Hippocampal formation (tissue), 2 donors: ENCODE measurements around the gene PHLDA3.
"Not testable (repeated sequence)": the region's sequence is repeated elsewhere in the genome, so short reads cannot be mapped to it uniquely, and the experiment has no call there.

Experiments used
- DNase-seq, 2 donors: peaks; one replicate each; lab custom pipeline; 2025; lab: John Stamatoyannopoulos, UW

The PHLDA3 gene

DNA sequence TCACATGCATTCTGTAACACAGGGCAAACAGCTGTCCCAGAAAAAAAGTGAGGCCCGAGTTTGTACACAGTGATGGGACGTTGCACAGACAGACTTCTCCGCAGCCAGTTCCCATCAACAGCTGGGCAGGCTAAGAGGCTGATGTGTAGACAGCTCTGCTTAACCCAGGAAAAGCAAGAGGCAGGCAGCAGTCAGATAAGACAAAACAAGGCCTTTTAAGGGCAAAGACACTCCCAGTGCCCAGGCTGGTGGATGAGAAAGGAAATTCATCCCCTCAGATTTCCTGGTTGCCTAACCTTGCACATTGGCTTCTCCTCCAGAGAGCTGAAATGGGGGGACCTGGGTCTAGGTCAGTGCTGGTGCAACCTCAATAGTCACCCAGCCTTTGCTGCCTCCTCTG is 17.2 kb upstream of the PHLDA3 start:
- DNase-seq: no peak

DNA sequence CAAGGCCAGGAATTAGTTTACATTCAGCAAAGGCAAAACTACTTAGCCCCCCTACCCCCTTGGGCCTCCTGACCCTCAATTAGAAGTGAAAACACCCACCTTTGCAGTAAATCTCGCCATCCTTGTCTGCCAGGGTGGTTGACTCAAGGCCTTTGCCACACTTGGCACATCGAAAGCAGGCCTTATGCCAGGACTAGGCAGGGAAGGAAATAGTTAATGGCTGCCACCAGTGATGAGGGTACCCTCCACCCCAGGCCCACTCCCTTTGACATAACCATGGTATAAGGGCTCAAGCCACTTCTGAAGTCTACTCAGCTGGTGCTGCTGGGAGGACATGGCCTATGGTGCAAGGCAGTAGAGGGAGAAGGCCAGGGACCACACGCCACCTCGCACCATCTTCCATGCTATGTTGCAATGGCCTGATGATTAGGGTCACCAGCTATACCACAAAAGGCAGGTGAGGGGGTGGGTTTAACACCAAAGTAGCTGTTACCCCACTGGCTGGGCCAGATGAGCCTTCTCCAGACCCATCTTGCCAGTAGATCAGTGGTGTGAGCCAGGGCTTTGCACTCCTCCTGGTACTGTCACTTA is 16.3 kb upstream of the PHLDA3 start:
- no peak for DNase-seq

DNA sequence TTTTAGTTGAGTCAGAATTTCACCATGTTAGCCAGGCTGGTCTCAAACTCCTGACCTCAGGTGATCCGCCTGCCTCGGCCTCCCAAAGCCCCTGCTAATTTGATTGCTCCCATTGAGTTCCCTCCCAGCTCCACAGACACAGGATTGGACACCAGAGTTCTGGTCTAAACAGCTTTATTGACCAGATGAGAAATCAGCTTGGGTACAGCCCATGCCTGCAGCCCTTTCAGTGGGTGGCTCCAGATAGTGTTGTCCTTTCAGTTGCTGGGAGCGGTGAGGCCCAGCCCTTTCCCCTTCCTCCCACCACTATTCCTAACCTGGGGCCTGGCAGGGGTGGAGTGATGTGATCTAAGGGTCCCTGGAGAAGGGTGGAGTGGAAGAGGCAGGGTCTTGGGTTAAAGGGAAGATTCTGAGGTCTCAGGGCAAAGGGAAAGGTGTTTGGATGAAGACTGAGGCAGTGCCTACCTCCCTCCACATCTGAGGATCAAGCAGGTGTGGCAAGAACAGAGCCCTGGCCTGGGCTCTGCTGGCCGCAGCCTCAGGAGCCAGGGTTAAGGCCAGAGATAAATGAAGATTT is 14.5 kb upstream of the PHLDA3 start:
- no peak for DNase-seq

- DNase-seq: no peak
These were observed 13.8 kb upstream of the PHLDA3 start for GRCh38 chr1:201482755-201483154.

DNA sequence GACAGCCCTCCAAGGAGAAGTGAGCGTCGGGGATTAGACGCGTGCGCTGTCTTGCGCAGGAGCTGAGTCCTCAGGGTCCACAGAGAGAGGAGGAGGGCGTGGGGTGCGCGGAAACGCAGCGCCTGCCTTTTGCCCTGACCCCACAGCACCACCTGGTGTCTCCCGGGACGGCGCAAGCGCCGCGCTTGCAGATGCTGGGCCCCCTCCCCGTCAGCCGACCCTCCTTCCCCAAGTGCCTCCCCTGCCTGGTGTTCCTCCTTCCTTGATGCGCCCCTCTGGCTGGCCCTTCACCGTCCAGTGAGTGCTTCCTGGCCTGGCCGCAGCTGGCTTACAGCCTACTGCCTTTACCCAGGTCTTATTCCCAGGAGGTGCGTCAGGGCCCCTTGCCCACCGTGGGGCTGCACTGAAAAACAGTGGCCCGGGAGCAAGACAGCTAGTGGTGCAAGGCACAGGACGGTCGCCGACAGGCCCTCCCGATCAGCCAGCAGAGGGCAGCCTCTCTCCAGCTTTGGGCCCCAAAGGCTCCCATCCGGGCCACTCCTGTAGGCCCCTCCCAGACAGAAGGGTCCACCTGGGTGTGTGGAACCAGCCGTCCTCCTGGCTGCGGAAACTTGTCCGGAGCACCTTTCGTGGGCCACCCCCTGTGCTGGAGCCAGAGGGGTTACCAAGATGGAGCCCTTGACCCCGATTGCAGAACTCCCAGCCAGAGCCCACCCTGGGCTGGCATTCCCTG is 12.9 kb upstream of the PHLDA3 start:
- DNase-seq: peak; percentile 82 to 87

- DNase-seq: no peak
These were observed 12.0 kb upstream of the PHLDA3 start for GRCh38 chr1:201481004-201481380.

- peak in 1 of 2 donors; percentile 65 for DNase-seq
These were observed 11.4 kb upstream of the PHLDA3 start for GRCh38 chr1:201480231-201481003.

DNA sequence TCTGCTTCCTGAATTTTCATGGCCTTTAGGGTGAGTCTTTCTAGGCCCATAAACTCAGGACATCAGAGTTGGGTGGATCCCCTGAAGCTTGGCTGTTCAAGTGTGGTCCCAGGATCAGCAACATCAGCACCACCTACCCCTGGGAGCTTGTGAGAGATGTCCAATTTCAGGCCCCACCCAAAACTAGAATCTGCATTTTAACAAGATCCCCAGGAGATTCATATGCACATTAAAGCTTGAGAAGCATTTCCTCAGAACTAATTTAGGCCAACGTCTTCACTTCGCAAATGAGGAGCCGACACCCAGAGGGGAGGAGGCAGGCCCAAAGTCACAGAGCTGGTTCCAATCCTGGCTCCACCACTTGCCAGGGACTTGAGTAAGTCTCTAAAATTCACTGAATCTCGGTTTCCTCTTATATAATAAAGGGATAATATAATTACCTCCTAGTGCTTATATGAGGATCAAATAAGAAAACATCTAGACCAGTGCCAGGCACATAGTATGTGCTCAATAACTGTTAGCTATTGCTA is 10.3 kb upstream of the PHLDA3 start:
- no peak for DNase-seq

DNA sequence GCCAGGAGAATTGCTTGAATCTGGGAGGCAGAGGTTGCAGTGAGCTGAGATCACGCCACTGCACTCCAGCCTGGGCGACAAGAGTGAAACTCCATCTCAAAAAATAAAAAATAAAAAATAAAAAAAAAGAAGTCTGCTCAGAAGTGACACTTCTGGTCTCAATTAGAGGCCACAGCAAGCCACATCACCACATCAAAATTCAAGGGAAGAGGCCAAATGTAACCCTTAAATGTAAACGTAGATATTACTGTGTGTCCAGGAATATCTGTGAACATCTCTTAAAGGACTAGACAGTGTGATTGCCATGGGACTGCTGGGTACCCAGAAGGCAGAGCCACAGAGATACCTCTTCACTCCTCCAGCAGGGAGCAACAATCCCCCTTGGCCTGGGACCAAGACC is 9.7 kb upstream of the PHLDA3 start:
- not testable (repeated sequence) for DNase-seq

- no peak for DNase-seq
These were observed 7.8 kb upstream of the PHLDA3 start for GRCh38 chr1:201476670-201477344.

DNA sequence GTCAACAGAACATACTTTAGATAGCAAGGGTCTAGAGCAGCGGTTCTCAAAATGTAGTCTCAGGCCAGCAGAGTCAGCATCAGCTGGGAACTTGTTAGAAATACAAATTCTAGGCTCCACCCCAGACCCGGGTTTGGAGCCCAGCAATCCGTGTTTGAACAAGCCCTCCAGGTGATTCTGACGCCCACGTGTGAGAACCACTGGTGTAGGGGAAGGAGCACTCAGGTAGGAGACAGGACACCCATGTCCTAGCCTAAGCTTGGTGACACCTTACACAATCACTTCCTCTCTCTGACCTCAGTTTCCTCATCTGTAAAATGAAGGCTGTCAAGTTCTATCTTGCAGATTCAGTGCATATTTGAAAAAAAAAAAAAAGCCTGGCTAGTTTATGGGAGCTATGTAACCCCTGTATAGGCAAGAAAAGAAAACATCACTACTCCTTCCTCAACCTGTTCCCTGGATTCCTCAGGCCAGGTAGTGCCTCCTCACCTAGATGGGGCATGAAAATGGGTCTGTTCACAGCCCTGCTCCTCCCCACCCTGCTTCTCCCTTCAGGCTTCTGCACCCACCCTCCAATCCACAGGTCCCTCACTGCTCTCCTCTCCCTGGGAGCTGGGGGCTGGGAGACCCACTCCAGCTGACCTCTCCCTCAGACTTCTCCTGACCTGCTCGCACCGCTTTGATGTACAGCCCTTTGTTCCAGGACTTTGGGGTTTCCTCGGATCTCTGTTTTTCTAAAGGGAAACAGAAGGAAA is 7.1 kb upstream of the PHLDA3 start:
- DNase-seq: no peak

DNA sequence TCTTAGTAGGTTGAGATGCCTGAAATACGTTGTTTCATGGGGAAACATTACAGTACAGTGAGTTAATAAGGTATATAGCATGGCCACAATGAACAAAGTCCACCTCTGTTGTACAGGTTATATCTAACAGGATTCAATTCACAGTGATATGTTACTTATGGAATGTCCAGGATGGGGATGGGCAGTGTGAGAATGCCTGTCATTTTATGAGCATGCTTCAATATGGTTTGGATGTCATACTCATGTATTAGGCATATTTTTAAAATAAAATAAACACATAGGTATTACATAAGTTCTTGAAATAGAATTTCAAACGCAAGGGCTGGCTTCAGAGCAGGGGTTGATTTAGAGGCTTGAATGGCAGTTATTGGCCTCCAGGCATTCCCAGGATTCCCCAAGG is 6.1 kb upstream of the PHLDA3 start:
- DNase-seq: no peak

- no peak for DNase-seq
These were observed 4.3 kb upstream of the PHLDA3 start for GRCh38 chr1:201473296-201473695.

DNA sequence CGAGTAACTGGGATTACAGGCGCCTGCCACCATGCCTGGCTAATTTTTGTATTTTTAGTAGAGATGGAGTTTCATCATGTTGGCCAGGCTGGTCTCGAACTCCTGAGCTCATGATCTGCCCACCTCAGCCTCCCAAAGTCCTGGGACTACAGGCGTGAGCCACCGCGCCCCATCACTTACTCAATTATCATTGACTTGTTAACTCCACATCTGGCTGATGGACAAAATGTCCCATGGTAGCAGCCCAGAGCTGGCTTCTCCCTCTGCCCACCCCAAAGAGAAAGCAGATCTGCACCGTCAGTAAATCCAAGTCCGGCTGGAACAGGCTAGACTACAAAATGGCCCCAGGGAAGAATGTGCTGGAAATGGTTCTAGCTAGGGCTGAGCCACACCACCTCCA is 3.3 kb upstream of the PHLDA3 start:
- DNase-seq: not testable (repeated sequence)

GRCh38 chr1:201471772-201472171 is 2.8 kb upstream of the PHLDA3 start:
- no peak for DNase-seq

DNA sequence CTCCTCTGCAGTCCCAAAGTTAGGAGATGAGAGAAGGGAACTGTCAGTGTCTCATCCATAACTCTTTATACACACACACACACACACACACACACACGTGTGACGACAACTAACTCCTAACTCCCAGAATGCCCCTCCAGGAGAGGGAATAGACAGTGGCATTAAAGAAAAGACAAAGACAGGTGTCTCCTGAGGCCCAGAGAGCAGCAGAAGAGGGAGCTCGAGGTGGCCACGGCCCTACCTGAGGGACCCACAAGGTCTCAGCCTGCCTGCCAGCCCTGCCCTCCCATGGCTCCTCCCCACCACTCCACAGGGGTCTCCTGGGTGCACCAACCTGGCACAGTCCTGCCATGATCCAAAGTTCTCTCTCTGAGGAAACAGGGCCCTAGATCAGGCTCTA is 1.6 kb upstream of the PHLDA3 start:
- DNase-seq: no peak

- no peak for DNase-seq
These were observed 672 bp upstream of the PHLDA3 start for GRCh38 chr1:201469645-201470074.

GRCh38 chr1:201468501-201468843 is 516 bp downstream of the PHLDA3 start:
- no peak for DNase-seq

DNA sequence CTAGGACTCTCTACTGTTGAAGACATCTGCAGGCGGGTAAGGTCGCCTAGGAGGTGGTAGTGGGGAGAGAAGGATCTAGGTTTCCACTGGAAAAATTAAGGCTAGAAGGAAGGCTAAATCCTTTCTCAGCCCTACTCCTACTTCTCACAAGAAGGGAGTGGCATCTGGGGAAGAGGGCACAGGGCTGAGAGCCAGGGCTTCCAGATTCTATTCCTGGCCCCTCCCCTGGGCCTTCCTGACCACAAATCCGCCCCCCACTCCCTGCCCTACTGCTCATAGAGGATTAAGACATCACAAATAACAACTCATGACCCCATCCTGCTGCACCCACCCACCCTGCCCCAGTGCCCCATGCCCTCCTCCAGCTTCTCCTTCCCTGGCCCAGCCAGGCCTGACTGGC is 2.5 kb downstream of the PHLDA3 start:
- DNase-seq: no peak

- DNase-seq: no peak
These were observed 3.2 kb downstream of the PHLDA3 start for GRCh38 chr1:201465698-201466290.

DNA sequence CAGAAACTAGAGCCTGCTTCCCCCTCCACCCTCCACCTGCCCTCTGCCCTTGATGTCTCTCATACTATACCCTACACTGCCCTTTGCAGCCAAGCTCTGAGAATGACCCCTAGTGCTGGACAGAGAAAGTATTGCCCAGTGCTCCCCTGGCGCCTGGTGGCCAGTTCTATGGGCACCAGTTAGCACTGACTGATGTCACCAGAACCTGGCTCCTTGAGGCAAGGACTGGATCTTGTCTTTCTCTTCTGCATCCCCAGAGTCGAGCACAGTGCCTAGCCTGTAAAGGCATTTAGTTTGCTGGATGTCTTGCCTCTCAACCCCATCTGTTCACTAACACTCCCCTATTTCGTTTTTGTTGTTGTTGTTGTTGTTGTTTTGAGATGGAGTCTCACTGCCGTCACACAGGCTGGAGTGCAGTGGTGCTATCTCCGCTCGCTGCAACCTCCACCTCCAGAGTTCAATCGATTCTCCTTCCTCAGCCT is 5.9 kb downstream of the PHLDA3 start:
- DNase-seq: peak; percentile 56 to 67
